HUES48 (cell line): Measurements from ENCODE around the gene DPEP3.
"Not testable (repeated sequence)": the region's sequence is repeated elsewhere in the genome, so short reads cannot be mapped to it uniquely, and the experiment has no call there.

ENCODE experiments used
- H3K27ac ChIP-seq: one replicate; pipeline ENCODE4 v1.7.0; 2013; ENCODE audit warnings: low read depth, low read length, inconsistent platforms
- H3K27me3 ChIP-seq: 2 replicates; pipeline ENCODE4 v1.6.1; 2013; ENCODE audit warnings: mild to moderate bottlenecking, low read length; ENCODE audit not compliant: control insufficient read depth, insufficient read depth
- H3K36me3 ChIP-seq: 2 replicates; pipeline ENCODE4 v1.6.1; 2013; ENCODE audit warnings: low read length; ENCODE audit not compliant: control insufficient read depth, insufficient read depth
- H3K4me1 ChIP-seq: 2 replicates; pipeline ENCODE4 v1.6.1; 2013; ENCODE audit warnings: mild to moderate bottlenecking, low read length; ENCODE audit not compliant: control insufficient read depth, insufficient read depth
- H3K4me3 ChIP-seq: 2 replicates; pipeline ENCODE4 v1.5.1; 2013; ENCODE audit warnings: mild to moderate bottlenecking, low read depth, low read length
- H3K9ac ChIP-seq: 2 replicates; pipeline ENCODE4 v1.6.1; 2013; ENCODE audit warnings: mild to moderate bottlenecking, low read depth, low read length, moderate library complexity
- H3K9me3 ChIP-seq: 2 replicates; pipeline ENCODE4 v1.6.1; 2013; ENCODE audit warnings: low read length; ENCODE audit not compliant: control insufficient read depth, insufficient read depth

Gene DPEP3

GRCh38 chr16:68005786-68006286, 25.5 kb upstream of the DPEP3 start:
- Histone ChIP-seq H3K27me3 (no peaks in the 10 kb centered on the region), H3K4me1 (peaks cover 6% of the 10 kb centered on the region; the same call in 1 of the 2 replicates), H3K9ac (no peak overlapping the region), H3K4me3 (no peak overlapping the region), H3K27ac (peak overlapping the region; percentile 67), H3K9me3 (no peaks in the 10 kb centered on the region), H3K36me3 (no peaks in the 10 kb centered on the region)

- Histone ChIP-seq H3K4me3 (no peak overlapping the region), H3K27ac (peak overlapping the region; percentile 67)
Measured at GRCh38 chr16:68005211-68005610, 24.9 kb upstream of the DPEP3 start.

GRCh38 chr16:68003031-68003430, 22.7 kb upstream of the DPEP3 start:
- Histone ChIP-seq H3K27me3 (no peaks in the 10 kb centered on the region), H3K9me3 (no peaks in the 10 kb centered on the region), H3K4me1 (peaks cover 6% of the 10 kb centered on the region; the same call in 1 of the 2 replicates), H3K27ac (no peak overlapping the region), H3K4me3 (no peak overlapping the region), H3K9ac (no peak overlapping the region), H3K36me3 (no peaks in the 10 kb centered on the region)

More at GRCh38 chr16:68005211-68005610, 24.9 kb upstream of the DPEP3 start:
- Histone ChIP-seq H3K4me1 (peaks cover 6% of the 10 kb centered on the region; the same call in 1 of the 2 replicates), H3K27me3 (no peaks in the 10 kb centered on the region), H3K36me3 (no peaks in the 10 kb centered on the region), H3K9me3 (no peaks in the 10 kb centered on the region), H3K9ac (no peak overlapping the region)

GRCh38 chr16:68000450-68000849, 20.2 kb upstream of the DPEP3 start:
- H3K9me3 ChIP-seq = no peaks in the 10 kb centered on the region
- no peak overlapping the region for H3K4me3 ChIP-seq
- no peak overlapping the region for H3K9ac ChIP-seq

GRCh38 chr16:67999985-68000384, 19.7 kb upstream of the DPEP3 start:
- H3K4me3 ChIP-seq = no peak overlapping the region
- H3K9me3 ChIP-seq = no peaks in the 10 kb centered on the region
- no peaks in the 10 kb centered on the region for H3K4me1 ChIP-seq
- no peaks in the 10 kb centered on the region for H3K36me3 ChIP-seq
- no peak overlapping the region for H3K27ac ChIP-seq
- no peak overlapping the region for H3K9ac ChIP-seq
- H3K27me3 ChIP-seq = no peaks in the 10 kb centered on the region

More at GRCh38 chr16:68000450-68000849, 20.2 kb upstream of the DPEP3 start:
- Histone ChIP-seq H3K4me1 (peaks cover under 1% of the 10 kb centered on the region; the same call in 1 of the 2 replicates), H3K27ac (no peak overlapping the region), H3K27me3 (no peaks in the 10 kb centered on the region), H3K36me3 (no peaks in the 10 kb centered on the region)

- not testable (repeated sequence) for H3K4me3 ChIP-seq, H3K9me3 ChIP-seq, H3K9ac ChIP-seq, H3K27me3 ChIP-seq, H3K27ac ChIP-seq, H3K36me3 ChIP-seq, H3K4me1 ChIP-seq
Measured at GRCh38 chr16:67998779-67999688, 18.7 kb upstream of the DPEP3 start, which contains the start of gene DPEP2. TSS of gene DPEP2 (minus strand) at chr16:67999484. CDS start at chr16:67993212, 6,272 bp downstream.

- not testable (repeated sequence) for H3K4me3 ChIP-seq, H3K4me1 ChIP-seq, H3K9ac ChIP-seq, H3K27me3 ChIP-seq, H3K27ac ChIP-seq, H3K9me3 ChIP-seq, H3K36me3 ChIP-seq
Measured at GRCh38 chr16:67998231-67998778, 18.0 kb upstream of the DPEP3 start.

- H3K27ac ChIP-seq = no peak overlapping the region
- no peaks in the 10 kb centered on the region for H3K36me3 ChIP-seq
- peaks cover 13% of the 10 kb centered on the region for H3K27me3 ChIP-seq
- H3K4me3 ChIP-seq = no peak overlapping the region
- no peaks in the 10 kb centered on the region for H3K4me1 ChIP-seq
- no peak overlapping the region for H3K9ac ChIP-seq
- H3K9me3 ChIP-seq = no peaks in the 10 kb centered on the region
Measured at GRCh38 chr16:67996666-67997065, 16.4 kb upstream of the DPEP3 start.

- Histone ChIP-seq H3K4me3 (no peak overlapping the region), H3K9me3 (no peaks in the 10 kb centered on the region), H3K36me3 (no peaks in the 10 kb centered on the region), H3K4me1 (no peaks in the 10 kb centered on the region), H3K27ac (no peak overlapping the region), H3K27me3 (peaks cover 15% of the 10 kb centered on the region), H3K9ac (no peak overlapping the region)
Measured at GRCh38 chr16:67995423-67995822, 15.1 kb upstream of the DPEP3 start.

GRCh38 chr16:67994040-67994408, 13.7 kb upstream of the DPEP3 start:
- not testable (repeated sequence) for H3K4me1 ChIP-seq, H3K27ac ChIP-seq, H3K4me3 ChIP-seq, H3K36me3 ChIP-seq, H3K9me3 ChIP-seq, H3K9ac ChIP-seq
- H3K27me3 ChIP-seq = peaks cover 15% of the 10 kb centered on the region
